ENCODE data around the gene NPDC1. TPM values are rescaled to one million over a fixed set of nuclear protein-coding genes. Genes with fewer than 3 reads are reported as not detected.

Gene NPDC1
- total RNA-seq, 1 donor from 2014 or later = 90.8 TPM

DNA sequence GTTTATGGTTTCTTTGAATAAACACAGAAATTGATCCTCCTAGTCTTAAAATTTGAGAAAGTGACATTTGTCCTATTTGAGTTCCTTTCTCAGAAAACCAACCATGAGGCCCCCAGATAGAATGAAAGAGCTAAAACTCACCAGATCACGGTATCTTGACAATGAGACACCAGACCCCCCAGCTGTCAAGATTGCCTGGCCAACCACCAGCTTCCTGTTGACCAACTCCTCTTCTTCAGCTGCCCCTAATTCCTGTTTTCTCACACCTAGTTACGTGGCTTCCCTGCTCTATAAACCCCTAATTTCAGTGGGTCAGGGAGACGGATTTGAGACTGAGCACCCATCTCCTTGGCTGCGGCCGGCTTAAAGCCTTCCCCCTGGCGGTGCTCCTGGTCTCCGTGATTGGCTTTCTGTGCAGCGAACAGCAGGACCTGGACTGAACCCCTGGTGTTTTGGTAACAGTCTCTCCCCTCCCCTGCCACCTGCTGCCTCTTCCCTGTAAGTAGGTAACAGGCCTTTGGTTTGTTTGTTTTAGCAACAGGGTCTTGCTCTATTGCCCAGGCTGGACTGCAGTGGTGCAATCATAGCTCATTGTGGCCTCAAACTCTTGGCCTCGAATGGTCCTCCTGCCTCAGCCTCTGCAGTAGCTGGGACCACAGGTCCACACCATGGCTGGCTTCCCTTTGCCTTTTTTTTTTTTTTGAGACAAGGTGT, 12.7 kb upstream of the NPDC1 start:
- Mint-ChIP-seq H3K27ac (ENCODE audit: unreplicated experiment) (no peak overlapping the region), H3K27me3 (ENCODE audit: low read depth) (no peaks in the 10 kb centered on the region), H3K4me1 (ENCODE audit: low read depth) (peaks cover 9% of the 10 kb centered on the region), H3K9me3 (ENCODE audit: low read depth) (no peaks in the 10 kb centered on the region), H3K36me3 (ENCODE audit: low read depth) (no peaks in the 10 kb centered on the region), H3K4me3 (ENCODE audit: unreplicated experiment) (no peak overlapping the region)
- no peak for DNase-seq (ENCODE audit: low spot score)
- TF ChIP-seq CTCF (IDR thresholded peaks at IDR 0.05) = no peak

DNA sequence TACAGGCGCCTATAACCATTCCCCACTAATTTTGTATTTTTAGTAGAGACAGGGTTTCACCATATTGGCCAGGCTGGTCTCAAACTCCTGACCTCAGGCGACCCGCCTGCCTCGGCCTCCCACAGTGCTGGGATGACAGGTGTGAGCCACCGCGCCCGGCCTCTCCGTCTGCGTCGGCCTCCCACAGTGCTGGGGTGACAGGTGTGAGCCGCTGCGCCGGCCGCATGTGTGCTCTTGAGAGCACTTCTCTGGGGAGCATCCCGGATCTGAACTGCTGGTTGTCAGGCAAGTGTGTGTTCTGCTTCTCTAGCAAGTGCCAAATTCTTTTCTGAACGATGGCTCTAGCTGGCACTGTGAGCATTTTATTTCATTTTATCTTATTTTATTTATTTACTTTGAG, 11.6 kb upstream of the NPDC1 start:
- no peaks in the 10 kb centered on the region for H3K36me3 Mint-ChIP-seq (ENCODE audit: low read depth)
- TF ChIP-seq CTCF (IDR thresholded peaks at IDR 0.05) = no peak
- H3K4me3 Mint-ChIP-seq (ENCODE audit: unreplicated experiment) = no peak overlapping the region
- peaks cover 9% of the 10 kb centered on the region for H3K4me1 Mint-ChIP-seq (ENCODE audit: low read depth)
- DNase-seq (ENCODE audit: low spot score) = no peak
- no peak overlapping the region for H3K27ac Mint-ChIP-seq (ENCODE audit: unreplicated experiment)
- H3K9me3 Mint-ChIP-seq (ENCODE audit: low read depth) = no peaks in the 10 kb centered on the region
- H3K27me3 Mint-ChIP-seq (ENCODE audit: low read depth) = peaks cover 4% of the 10 kb centered on the region

DNA sequence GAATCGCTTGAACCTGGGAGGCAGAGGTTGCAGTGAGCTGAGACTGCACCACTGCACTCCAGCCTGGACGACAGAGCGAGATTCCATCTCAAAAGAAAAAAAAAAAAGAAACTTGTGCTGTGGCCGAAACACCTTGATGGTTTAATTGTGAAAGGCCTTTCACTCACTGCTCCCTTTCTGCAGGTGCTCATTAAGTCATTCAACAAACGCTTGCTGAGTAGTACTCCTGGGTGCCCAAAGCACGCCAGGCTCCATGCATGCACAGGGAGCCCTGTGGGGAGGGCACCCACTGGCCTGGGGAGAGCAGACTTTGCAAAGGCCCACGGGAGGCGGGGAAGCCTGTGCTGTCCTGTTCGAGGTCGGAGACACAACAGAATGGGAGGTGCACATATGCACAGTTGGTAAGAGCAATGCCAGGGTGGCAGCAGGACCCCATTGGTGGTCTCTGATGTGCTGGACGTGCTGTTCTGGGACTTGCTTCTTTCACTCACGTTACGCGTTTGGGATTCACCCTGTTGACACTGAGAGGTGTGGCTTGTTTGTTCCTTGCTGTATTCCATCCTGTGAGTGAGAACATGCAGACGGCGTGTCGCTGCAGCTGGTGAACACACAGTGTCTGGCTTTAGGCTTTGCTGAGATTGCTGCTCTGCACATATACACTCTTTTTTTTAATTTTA, 10.9 kb upstream of the NPDC1 start:
- H3K36me3 Mint-ChIP-seq (ENCODE audit: low read depth) = no peaks in the 10 kb centered on the region
- no peak for DNase-seq (ENCODE audit: low spot score)
- TF ChIP-seq CTCF (IDR thresholded peaks at IDR 0.05) = no peak
- H3K4me3 Mint-ChIP-seq (ENCODE audit: unreplicated experiment) = no peak overlapping the region
- H3K4me1 Mint-ChIP-seq (ENCODE audit: low read depth) = peaks cover 9% of the 10 kb centered on the region
- H3K27ac Mint-ChIP-seq (ENCODE audit: unreplicated experiment) = no peak overlapping the region
- H3K27me3 Mint-ChIP-seq (ENCODE audit: low read depth) = peaks cover 4% of the 10 kb centered on the region
- no peaks in the 10 kb centered on the region for H3K9me3 Mint-ChIP-seq (ENCODE audit: low read depth)

- DNase-seq (ENCODE audit: low spot score) = no peak
- Mint-ChIP-seq H3K27ac (ENCODE audit: unreplicated experiment) (no peak overlapping the region), H3K36me3 (ENCODE audit: low read depth) (no peaks in the 10 kb centered on the region), H3K4me1 (ENCODE audit: low read depth) (peaks cover 9% of the 10 kb centered on the region), H3K27me3 (ENCODE audit: low read depth) (peaks cover 4% of the 10 kb centered on the region), H3K4me3 (ENCODE audit: unreplicated experiment) (no peak overlapping the region), H3K9me3 (ENCODE audit: low read depth) (no peaks in the 10 kb centered on the region)
- TF ChIP-seq CTCF (IDR thresholded peaks at IDR 0.05) = no peak
These were observed 9.7 kb upstream of the NPDC1 start for GRCh38 chr9:137055385-137056364.

DNA sequence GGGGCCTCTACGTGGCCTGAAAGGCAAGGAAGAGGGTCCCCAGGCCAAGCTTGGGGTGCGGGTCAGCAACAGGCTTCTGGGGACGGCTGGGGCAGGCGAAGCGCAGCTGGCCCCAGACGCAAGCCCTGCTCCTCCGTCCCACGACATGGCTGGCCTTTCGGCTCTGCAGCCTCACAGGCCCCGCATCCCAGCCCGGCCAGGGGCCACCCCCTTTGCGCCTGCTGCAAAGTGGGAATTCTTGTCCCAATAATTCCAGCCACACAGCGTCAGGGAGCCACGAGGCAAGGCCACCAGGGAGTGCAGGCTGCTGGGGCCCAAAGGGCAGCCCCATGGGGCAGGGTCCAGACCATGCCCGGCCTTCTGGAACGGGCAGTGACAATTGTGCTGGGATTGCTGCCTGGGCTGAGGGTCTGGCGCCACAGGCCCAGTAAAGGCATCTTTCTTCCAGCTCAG, 9.0 kb upstream of the NPDC1 start:
- H3K27me3 Mint-ChIP-seq (ENCODE audit: low read depth) = peaks cover 4% of the 10 kb centered on the region
- H3K27ac Mint-ChIP-seq (ENCODE audit: unreplicated experiment) = no peak overlapping the region
- no peaks in the 10 kb centered on the region for H3K36me3 Mint-ChIP-seq (ENCODE audit: low read depth)
- no peak overlapping the region for H3K4me3 Mint-ChIP-seq (ENCODE audit: unreplicated experiment)
- H3K9me3 Mint-ChIP-seq (ENCODE audit: low read depth) = no peaks in the 10 kb centered on the region
- TF ChIP-seq CTCF (IDR thresholded peaks at IDR 0.05) = no peak
- no peak for DNase-seq (ENCODE audit: low spot score)
- H3K4me1 Mint-ChIP-seq (ENCODE audit: low read depth) = peaks cover 9% of the 10 kb centered on the region

Measured in chondrocyte (in vitro differentiated cells).